Measurements from ENCODE around the gene SNX14. TPM values are rescaled to one million over a fixed set of nuclear protein-coding genes. Genes with fewer than 3 reads are reported as not detected.

Gene SNX14
- total RNA-seq, 1 donor from 2014 or later: 62.4 TPM

- H3K4me1 Mint-ChIP-seq (ENCODE audit: unreplicated experiment): peaks cover 10% of the 10 kb centered on the region
- H3K4me3 Mint-ChIP-seq: no peak overlapping the region
- no peak for TF ChIP-seq CTCF (conservative IDR thresholded peaks at IDR 0.05)
- no peaks in the 10 kb centered on the region for H3K36me3 Mint-ChIP-seq
- H3K27me3 Mint-ChIP-seq: peaks cover 25% of the 10 kb centered on the region
- no peaks in the 10 kb centered on the region for H3K9me3 Mint-ChIP-seq
- no peak for DNase-seq (ENCODE audit: extremely low spot score, unreplicated experiment)
- H3K27ac Mint-ChIP-seq: no peak overlapping the region
Measured at GRCh38 chr6:85460154-85460920, 133.3 kb downstream of the SNX14 start.

- no peak for DNase-seq (ENCODE audit: extremely low spot score, unreplicated experiment)
- Mint-ChIP-seq H3K27ac (no peak overlapping the region), H3K4me3 (no peak overlapping the region), H3K27me3 (peaks cover 25% of the 10 kb centered on the region), H3K4me1 (ENCODE audit: unreplicated experiment) (peaks cover 3% of the 10 kb centered on the region), H3K9me3 (no peaks in the 10 kb centered on the region), H3K36me3 (no peaks in the 10 kb centered on the region)
- TF ChIP-seq CTCF (conservative IDR thresholded peaks at IDR 0.05): no peak
Measured at GRCh38 chr6:85459224-85459901, 134.3 kb downstream of the SNX14 start.

- no peak overlapping the region for H3K27ac Mint-ChIP-seq
- no peak for DNase-seq (ENCODE audit: extremely low spot score, unreplicated experiment)
- TF ChIP-seq CTCF (conservative IDR thresholded peaks at IDR 0.05): no peak
- no peak overlapping the region for H3K4me3 Mint-ChIP-seq
- peaks cover 29% of the 10 kb centered on the region for H3K27me3 Mint-ChIP-seq
- no peaks in the 10 kb centered on the region for H3K36me3 Mint-ChIP-seq
- no peaks in the 10 kb centered on the region for H3K4me1 Mint-ChIP-seq (ENCODE audit: unreplicated experiment)
- H3K9me3 Mint-ChIP-seq: no peaks in the 10 kb centered on the region
Measured at GRCh38 chr6:85458782-85459181, 134.9 kb downstream of the SNX14 start.

GRCh38 chr6:85458184-85458583 is 135.5 kb downstream of the SNX14 start:
- H3K36me3 Mint-ChIP-seq: no peaks in the 10 kb centered on the region
- peaks cover 32% of the 10 kb centered on the region for H3K27me3 Mint-ChIP-seq
- no peak for TF ChIP-seq CTCF (conservative IDR thresholded peaks at IDR 0.05)
- H3K4me3 Mint-ChIP-seq: no peak overlapping the region
- no peak overlapping the region for H3K27ac Mint-ChIP-seq
- no peaks in the 10 kb centered on the region for H3K4me1 Mint-ChIP-seq (ENCODE audit: unreplicated experiment)
- no peak for DNase-seq (ENCODE audit: extremely low spot score, unreplicated experiment)
- no peaks in the 10 kb centered on the region for H3K9me3 Mint-ChIP-seq

GRCh38 chr6:85456782-85457181 is 136.9 kb downstream of the SNX14 start:
- H3K27ac Mint-ChIP-seq: no peak overlapping the region
- DNase-seq (ENCODE audit: extremely low spot score, unreplicated experiment): no peak
- no peaks in the 10 kb centered on the region for H3K36me3 Mint-ChIP-seq
- no peaks in the 10 kb centered on the region for H3K9me3 Mint-ChIP-seq
- peaks cover 42% of the 10 kb centered on the region for H3K27me3 Mint-ChIP-seq
- H3K4me3 Mint-ChIP-seq: no peak overlapping the region
- TF ChIP-seq CTCF (conservative IDR thresholded peaks at IDR 0.05): no peak
- peaks cover 6% of the 10 kb centered on the region for H3K4me1 Mint-ChIP-seq (ENCODE audit: unreplicated experiment)

Other genes with a start within 250 kb of the SNX14 start
- gene NT5E, start 143.8 kb downstream of the SNX14 start, total RNA-seq (ENCODE audit: low replicate concordance): 6.6 and 11.6 TPM in 2 replicates
- gene SYNCRIP, start 49.0 kb upstream of the SNX14 start, total RNA-seq (ENCODE audit: low replicate concordance): 116 and 117 TPM in 2 replicates